Measurements from ENCODE around the gene PSME4.

GRCh38 chr2:53901192-53901591, 69.6 kb downstream of the PSME4 start:
- TF ChIP-seq CTCF (IDR thresholded peaks at IDR 0.05), result no peak
- TF ChIP-seq EZH2 (IDR thresholded peaks at IDR 0.05; ENCODE audit: borderline replicate concordance, insufficient read depth, low read depth, low read length, poor library complexity, severe bottlenecking), result no peak
